Spleen (tissue), 11 donors: ENCODE results near the gene BAK1. TPM values are rescaled to one million over a fixed set of nuclear protein-coding genes. Genes with fewer than 3 reads are reported as not detected.
"Not testable (repeated sequence)": the region's sequence is repeated elsewhere in the genome, so short reads cannot be mapped to it uniquely, and the experiment has no call there.

ENCODE experiments used
- DNase-seq: peaks from one replicate; pipeline ENCODE4 v3.0.0-alpha.2; 2020
- H3K27ac ChIP-seq, 8 donors: fragments of 200-600 bp; sonication (generic) in 7 of 8; 1 replicate in 4 of 8; 2 replicates in 4 of 8; pipeline versions ENCODE4 v1.5.0 to v1.8.0; 2016 to 2021; ENCODE audit warnings: inconsistent platforms in 4 of 8, mild to moderate bottlenecking in 4 of 8, moderate library complexity in 1 of 8
- H3K27me3 ChIP-seq, 7 donors: fragments of 200-600 bp; sonication (generic) in 6 of 7; replicated peaks in 1 of 7; 1 replicate in 4 of 7; 2 replicates in 3 of 7; pipeline versions ENCODE4 v1.5.0 to v1.8.0; 2016 to 2021; ENCODE audit warnings: inconsistent platforms in 3 of 7, mild to moderate bottlenecking in 1 of 7
- H3K36me3 ChIP-seq, 6 donors: fragments of 200-600 bp; sonication (generic) in 5 of 6; 1 replicate in 4 of 6; 2 replicates in 2 of 6; pipeline versions ENCODE4 v1.5.0 to v1.8.0; 2016 to 2021; ENCODE audit warnings: inconsistent platforms in 2 of 6
- H3K4me1 ChIP-seq, 6 donors: fragments of 200-600 bp; sonication (generic) in 5 of 6; 1 replicate in 3 of 6; 2 replicates in 3 of 6; pipeline versions ENCODE4 v1.5.0 to v1.8.0; 2016 to 2021; ENCODE audit warnings: inconsistent platforms in 3 of 6
- H3K4me3 ChIP-seq, 8 donors: fragments of 200-600 bp; sonication (generic) in 7 of 8; 1 replicate in 4 of 8; 2 replicates in 4 of 8; pipeline versions ENCODE4 v1.5.0 to v1.8.0; 2016 to 2021; ENCODE audit warnings: inconsistent platforms in 4 of 8, mild to moderate bottlenecking in 4 of 8, moderate library complexity in 2 of 8
- H3K9me3 ChIP-seq, 8 donors: fragments of 200-600 bp; sonication (generic) in 7 of 8; 1 replicate in 4 of 8; 2 replicates in 4 of 8; pipeline versions ENCODE4 v1.5.0 to v1.8.0; 2016 to 2021; ENCODE audit warnings: inconsistent platforms in 4 of 8
- CTCF ChIP-seq, 11 experiments: fragments of 200-600 bp in 7 of 11; fragments of 450-650 bp in 4 of 11; sonication (generic) in 4 of 11; IDR thresholded peaks in 8 of 11; conservative IDR thresholded peaks in 3 of 11; 1 replicate in 7 of 11; 2 replicates in 4 of 11; pipeline versions ENCODE4 v1.4.0 to v1.8.0; 2016 to 2021; ENCODE audit warnings: antibody characterized with exemption in 11 of 11, inconsistent platforms in 4 of 11, mild to moderate bottlenecking in 1 of 11
- POLR2A ChIP-seq, 3 donors: fragments of 450-650 bp; IDR thresholded peaks; one replicate each; pipeline ENCODE4 v1.5.1; 2017; ENCODE audit warnings: antibody characterized with exemption in 3 of 3, mild to moderate bottlenecking in 1 of 3
- POLR2AphosphoS5 ChIP-seq, 3 donors: sonication (generic); formaldehyde crosslinking; IDR thresholded peaks; one replicate each; pipeline ENCODE4 v1.5.1; 2017; ENCODE audit warnings: antibody characterized with exemption in 3 of 3
- WGBS, 5 donors: extraction: QIAGEN DNeasy Blood & Tissue Kit in 3 of 5; methylation state at CpG; one replicate each; pipeline versions ENCODE4 v1.1.5 to v1.1.7; 2013 to 2018; 5-methylcytosine and 5-hydroxymethylcytosine counted together
- intact Hi-C: fragments of 100-400 bp; cut with DNase I; formaldehyde crosslinking; loops from one replicate; pipeline ENCODE4 v1.15.0; 2023; ENCODE audit warnings: low total_unique reads
- polyA plus RNA-seq, 3 donors: library from polyadenylated mRNA; stranded (reverse); fragments of 200-250 nt; gene quantifications; one replicate each; pipeline ENCODE4 v1.2.1, GENCODE V29; 2013
- small RNA-seq, 4 donors: library from RNA; depleted of rRNA; stranded (forward); fragments of <200 nt; gene quantifications; one replicate each; pipeline ENCODE3, GENCODE V24; 2016
- total RNA-seq, 7 donors: library from RNA; depleted of rRNA in 3 of 7; stranded (reverse); fragments of >200 nt in 3 of 7; fragmentation: NEBNext Ultra II Directional in 4 of 7; extraction: Animal tissue kit (Norgen Biotek cat#: 25700) in 4 of 7; gene quantifications; one replicate each; pipeline versions ENCODE4 v1.1.0 to v1.2.1, GENCODE V29; 2016 to 2021
- donor health status: healthy with polysubstance abuse.
- donor health status: DM: no; HTN: no; CAD: no; lungs with moderate emphysema.
- donor health status: DM: no; HTN: no; CAD: no.
- donor health status: Bipolar disorder and iron deficiency.
- donor health status: healthy.
- donor health status: DM: no; HTN: no; CAD: no.
- donor health status: DM: yes; HTN: yes; CAD: no.

Gene BAK1
- total and polyA plus RNA-seq, 10 donors: 14.9 to 34.4 (median 25.9) TPM

- no peak overlapping the region for H3K27ac ChIP-seq
- no peaks in the 10 kb centered on the region for H3K27me3 ChIP-seq
- no peak overlapping the region for H3K4me3 ChIP-seq
- DNase-seq: no peak
- intact Hi-C loops: no loop called here
- H3K9me3 ChIP-seq: no peaks in the 10 kb centered on the region
- TF ChIP-seq POLR2AphosphoS5 (IDR thresholded peaks at IDR 0.05): no peak
- TF ChIP-seq POLR2A (IDR thresholded peaks at IDR 0.05): no peak
- TF ChIP-seq CTCF (IDR thresholded peaks at IDR 0.05 in 8 of 11, conservative IDR thresholded peaks at IDR 0.05 in 3 of 11): no peak
- no peaks in the 10 kb centered on the region for H3K36me3 ChIP-seq
- WGBS, 5 donors: 89 to 99% (median 97%) methylated on average over 3 of the region's 3 CpGs
- no peaks in the 10 kb centered on the region for H3K4me1 ChIP-seq
These were observed 45.4 kb downstream of the BAK1 start for GRCh38 chr6:33534702-33535101.

- DNase-seq, H3K4me1 ChIP-seq, intact Hi-C loops, H3K9me3 ChIP-seq, H3K27me3 ChIP-seq, H3K36me3 ChIP-seq: not testable (repeated sequence)
- H3K4me3 ChIP-seq: peak overlapping the region in 1 of 8 donors; percentile 39
- 60 to 69% (median 61%) methylated on average over 22 of the region's 22 CpGs for WGBS, 5 donors
- peak overlapping the region in 2 of 8 donors; percentile 13 to 27 for H3K27ac ChIP-seq
- TF ChIP-seq POLR2AphosphoS5 (IDR thresholded peaks at IDR 0.05): peak in 1 of 3 donors; percentile 45
These were observed 46.8 kb downstream of the BAK1 start for GRCh38 chr6:33533163-33533869.

- DNase-seq, H3K4me3 ChIP-seq, intact Hi-C loops, H3K36me3 ChIP-seq, H3K4me1 ChIP-seq, H3K27me3 ChIP-seq, H3K27ac ChIP-seq, H3K9me3 ChIP-seq: not testable (repeated sequence)
- 96 to 98% (median 97%) methylated on average over 9 to 18 of the region's 25 CpGs for WGBS, 5 donors
These were observed 47.6 kb downstream of the BAK1 start for GRCh38 chr6:33532431-33532830.

- DNase-seq, H3K9me3 ChIP-seq, H3K4me3 ChIP-seq, H3K4me1 ChIP-seq, intact Hi-C loops, H3K27ac ChIP-seq, H3K27me3 ChIP-seq, H3K36me3 ChIP-seq: not testable (repeated sequence)
These were observed 49.5 kb downstream of the BAK1 start for GRCh38 chr6:33530617-33531016.

Small RNA genes within 50 kb of the gene (small RNA-seq; reads per million reads assigned to genes)
- 0 reads per million in 4 donors for gene RF00017

Other genes starting within 250 kb of the BAK1 start
- gene KIFC1, start 188.5 kb downstream of the BAK1 start, total RNA-seq: 1 to 10 TPM; 1.2 to 9.2 (median 6.6) TPM
- 10 to 100 TPM in 1 of 3 donors, 1 to 10 TPM in 2; 1.3 to 11.3 (median 3.7) TPM for gene KIFC1, start 188.5 kb downstream of the BAK1 start, polyA plus RNA-seq
- 100 to 1,000 TPM in 3 of 7 donors, 10 to 100 TPM in 4; 83.0 to 133 (median 93.6) TPM for gene PHF1, start 169.3 kb downstream of the BAK1 start, total RNA-seq
- gene PHF1, start 169.3 kb downstream of the BAK1 start, polyA plus RNA-seq: 100 to 1,000 TPM in 2 of 3 donors, 10 to 100 TPM in 1; 89.3 to 181 (median 171) TPM
- gene CUTA, start 162.2 kb downstream of the BAK1 start, total RNA-seq: 100 to 1,000 TPM; 113 to 149 (median 130) TPM
- 100 to 1,000 TPM; 198 to 225 (median 206) TPM for gene CUTA, start 162.2 kb downstream of the BAK1 start, polyA plus RNA-seq
- gene SYNGAP1, start 160.2 kb downstream of the BAK1 start, total RNA-seq: 10 to 100 TPM; 20.1 to 30.8 (median 25.9) TPM
- 10 to 100 TPM in 1 of 3 donors, 1 to 10 TPM in 2; 3.6 to 14.7 (median 4.6) TPM for gene SYNGAP1, start 160.2 kb downstream of the BAK1 start, polyA plus RNA-seq
- 1 to 10 TPM; 4.4 to 8.4 (median 6.1) TPM for gene ZBTB9, start 125.7 kb downstream of the BAK1 start, total RNA-seq
- gene ZBTB9, start 125.7 kb downstream of the BAK1 start, polyA plus RNA-seq: 1 to 10 TPM; 3.6 to 5.3 (median 4.3) TPM
- gene ITPR3, start 41.0 kb upstream of the BAK1 start, total RNA-seq: 10 to 100 TPM; 42.1 to 95.6 (median 68.1) TPM
- 10 to 100 TPM in 2 of 3 donors, 1 to 10 TPM in 1; 9.9 to 37.9 (median 20.0) TPM for gene ITPR3, start 41.0 kb upstream of the BAK1 start, polyA plus RNA-seq
- 10 to 100 TPM in 6 of 7 donors, 1 to 10 TPM in 1; 8.7 to 34.8 (median 22.4) TPM for gene UQCC2, start 131.4 kb upstream of the BAK1 start, total RNA-seq
- gene UQCC2, start 131.4 kb upstream of the BAK1 start, polyA plus RNA-seq: 10 to 100 TPM; 58.7 to 77.0 (median 66.4) TPM
- gene IP6K3, start 166.6 kb upstream of the BAK1 start, total RNA-seq: 1 to 10 TPM in 6 of 7 donors, under 1 TPM in 1; 0.70 to 5.8 (median 2.7) TPM
- under 1 TPM; 0.30 to 0.64 (median 0.36) TPM for gene IP6K3, start 166.6 kb upstream of the BAK1 start, polyA plus RNA-seq
- 10 to 100 TPM; 59.3 to 97.6 (median 71.6) TPM for gene LEMD2, start 208.9 kb upstream of the BAK1 start, total RNA-seq
- gene LEMD2, start 208.9 kb upstream of the BAK1 start, polyA plus RNA-seq: 10 to 100 TPM; 38.6 to 60.8 (median 50.6) TPM
- not detected for gene MLN, start 223.7 kb upstream of the BAK1 start, total RNA-seq
- not detected for gene MLN, start 223.7 kb upstream of the BAK1 start, polyA plus RNA-seq